ENCODE measurements around the gene ARHGAP21. TPM values are rescaled to one million over a fixed set of nuclear protein-coding genes. Genes with fewer than 3 reads are reported as not detected.

The ARHGAP21 gene
- polyA plus RNA-seq, 1 donor from 2014 or later, result 138 TPM

DNA sequence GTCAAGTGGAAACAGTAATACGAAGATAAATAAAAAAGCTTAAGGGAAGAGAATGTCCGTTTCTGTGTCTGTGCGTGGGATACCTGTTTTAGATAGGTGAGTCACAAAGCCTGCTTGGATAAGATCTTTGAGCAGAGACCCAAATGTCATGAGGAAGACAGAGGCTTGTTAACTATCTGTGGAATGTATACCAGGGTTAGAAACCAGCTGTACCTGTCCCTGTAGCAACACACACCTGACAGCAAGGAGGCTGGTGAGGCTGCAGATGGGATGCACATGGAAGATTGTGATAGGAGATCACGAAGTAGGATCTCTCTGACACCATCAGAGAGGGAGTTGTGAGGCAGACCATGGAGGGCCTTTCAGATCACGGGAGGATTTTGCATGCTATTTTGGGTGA, 105.3 kb downstream of the ARHGAP21 start:
- no peak overlapping the region for H2AFZ ChIP-seq (ENCODE audit: low read depth, low read length)
- H3K9me2 ChIP-seq (ENCODE audit: insufficient read depth, low read length), result no peaks in the 10 kb centered on the region
- no peaks in the 10 kb centered on the region for H4K20me1 ChIP-seq (ENCODE audit: insufficient read depth)
- H3K9me3 ChIP-seq (ENCODE audit: low read length), result no peaks in the 10 kb centered on the region
- TF ChIP-seq POLR2AphosphoS5 (IDR thresholded peaks at IDR 0.05) (no peak), TAF1 (IDR thresholded peaks at IDR 0.05; ENCODE audit: low read depth) (no peak), RAD21 (conservative IDR thresholded peaks at IDR 0.05) (no peak), EP300 (conservative IDR thresholded peaks at IDR 0.05; ENCODE audit: poor library complexity, severe bottlenecking) (no peak), EZH2 (IDR thresholded peaks at IDR 0.05; ENCODE audit: borderline replicate concordance, insufficient read depth, low read length, poor library complexity, severe bottlenecking) (no peak)
- no peak overlapping the region for H3K27ac ChIP-seq (ENCODE audit: low read length)
- H3K4me2 ChIP-seq (ENCODE audit: low read length), result no peak overlapping the region
- peaks cover 4% of the 10 kb centered on the region for H3F3A ChIP-seq (ENCODE audit: insufficient read depth, low read length, poor library complexity, severe bottlenecking)
- peaks cover 8% of the 10 kb centered on the region for H3K79me2 ChIP-seq (replicated peaks; ENCODE audit: insufficient read depth, low read length)
- H3K27me3 ChIP-seq (ENCODE audit: insufficient read depth, low read depth, low read length), result no peaks in the 10 kb centered on the region
- no peak overlapping the region for H3K9ac ChIP-seq (ENCODE audit: low read length)
- peaks cover 6% of the 10 kb centered on the region for H3K36me3 ChIP-seq (ENCODE audit: insufficient read depth, low read length)
- peak overlapping the region; percentile 46 for H3K4me3 ChIP-seq (ENCODE audit: low read length)

DNA sequence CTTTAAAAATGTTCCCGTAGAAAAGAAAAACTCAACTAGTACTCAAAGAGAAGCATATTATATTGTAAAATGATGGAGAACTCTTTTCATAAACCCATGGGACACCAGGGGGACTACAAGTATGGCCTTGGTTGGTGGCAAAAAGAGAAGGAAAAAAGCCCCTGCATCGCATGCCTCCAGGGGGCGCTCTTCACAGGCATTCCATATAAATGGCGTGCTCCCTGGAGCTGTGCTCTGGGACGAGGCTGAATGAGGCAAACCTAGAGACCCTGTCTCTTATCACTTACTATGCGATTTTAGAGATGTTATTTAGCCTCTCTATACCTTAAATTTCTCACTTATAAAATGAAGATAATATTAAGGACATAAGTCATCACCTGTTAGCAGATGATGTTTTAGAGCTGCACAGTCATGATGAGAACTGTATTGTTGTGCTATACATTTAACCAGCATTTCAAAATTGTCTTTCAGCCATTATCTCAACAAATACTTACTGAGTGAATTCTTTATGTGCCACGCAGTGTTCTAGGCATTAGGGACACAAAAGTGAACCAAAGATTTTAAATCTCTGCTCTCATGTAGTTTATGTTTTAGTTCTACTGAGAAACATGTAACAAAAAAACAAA, 105.8 kb downstream of the ARHGAP21 start:
- no peaks in the 10 kb centered on the region for H3K9me3 ChIP-seq (ENCODE audit: low read length)
- H3K9ac ChIP-seq (ENCODE audit: low read length), result no peak overlapping the region
- no peaks in the 10 kb centered on the region for H3K27me3 ChIP-seq (ENCODE audit: insufficient read depth, low read depth, low read length)
- H3K79me2 ChIP-seq (replicated peaks; ENCODE audit: insufficient read depth, low read length), result peaks cover 8% of the 10 kb centered on the region
- no peaks in the 10 kb centered on the region for H3K9me2 ChIP-seq (ENCODE audit: insufficient read depth, low read length)
- TF ChIP-seq, protein P1, sequence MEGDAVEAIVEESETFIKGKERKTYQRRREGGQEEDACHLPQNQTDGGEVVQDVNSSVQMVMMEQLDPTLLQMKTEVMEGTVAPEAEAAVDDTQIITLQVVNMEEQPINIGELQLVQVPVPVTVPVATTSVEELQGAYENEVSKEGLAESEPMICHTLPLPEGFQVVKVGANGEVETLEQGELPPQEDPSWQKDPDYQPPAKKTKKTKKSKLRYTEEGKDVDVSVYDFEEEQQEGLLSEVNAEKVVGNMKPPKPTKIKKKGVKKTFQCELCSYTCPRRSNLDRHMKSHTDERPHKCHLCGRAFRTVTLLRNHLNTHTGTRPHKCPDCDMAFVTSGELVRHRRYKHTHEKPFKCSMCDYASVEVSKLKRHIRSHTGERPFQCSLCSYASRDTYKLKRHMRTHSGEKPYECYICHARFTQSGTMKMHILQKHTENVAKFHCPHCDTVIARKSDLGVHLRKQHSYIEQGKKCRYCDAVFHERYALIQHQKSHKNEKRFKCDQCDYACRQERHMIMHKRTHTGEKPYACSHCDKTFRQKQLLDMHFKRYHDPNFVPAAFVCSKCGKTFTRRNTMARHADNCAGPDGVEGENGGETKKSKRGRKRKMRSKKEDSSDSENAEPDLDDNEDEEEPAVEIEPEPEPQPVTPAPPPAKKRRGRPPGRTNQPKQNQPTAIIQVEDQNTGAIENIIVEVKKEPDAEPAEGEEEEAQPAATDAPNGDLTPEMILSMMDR (IDR thresholded peaks at IDR 0.05; ENCODE audit: poor library complexity, severe bottlenecking), result peak; percentile 56
- TF ChIP-seq RAD21 (conservative IDR thresholded peaks at IDR 0.05) (peak; percentile 23), POLR2AphosphoS5 (IDR thresholded peaks at IDR 0.05) (no peak), SMC3 (conservative IDR thresholded peaks at IDR 0.05; ENCODE audit: poor library complexity) (peak; percentile 41), EZH2 (IDR thresholded peaks at IDR 0.05; ENCODE audit: borderline replicate concordance, insufficient read depth, low read length, poor library complexity, severe bottlenecking) (no peak), MXI1 (conservative IDR thresholded peaks at IDR 0.05; ENCODE audit: poor library complexity, severe bottlenecking) (no peak)
- TF ChIP-seq, protein P2, sequence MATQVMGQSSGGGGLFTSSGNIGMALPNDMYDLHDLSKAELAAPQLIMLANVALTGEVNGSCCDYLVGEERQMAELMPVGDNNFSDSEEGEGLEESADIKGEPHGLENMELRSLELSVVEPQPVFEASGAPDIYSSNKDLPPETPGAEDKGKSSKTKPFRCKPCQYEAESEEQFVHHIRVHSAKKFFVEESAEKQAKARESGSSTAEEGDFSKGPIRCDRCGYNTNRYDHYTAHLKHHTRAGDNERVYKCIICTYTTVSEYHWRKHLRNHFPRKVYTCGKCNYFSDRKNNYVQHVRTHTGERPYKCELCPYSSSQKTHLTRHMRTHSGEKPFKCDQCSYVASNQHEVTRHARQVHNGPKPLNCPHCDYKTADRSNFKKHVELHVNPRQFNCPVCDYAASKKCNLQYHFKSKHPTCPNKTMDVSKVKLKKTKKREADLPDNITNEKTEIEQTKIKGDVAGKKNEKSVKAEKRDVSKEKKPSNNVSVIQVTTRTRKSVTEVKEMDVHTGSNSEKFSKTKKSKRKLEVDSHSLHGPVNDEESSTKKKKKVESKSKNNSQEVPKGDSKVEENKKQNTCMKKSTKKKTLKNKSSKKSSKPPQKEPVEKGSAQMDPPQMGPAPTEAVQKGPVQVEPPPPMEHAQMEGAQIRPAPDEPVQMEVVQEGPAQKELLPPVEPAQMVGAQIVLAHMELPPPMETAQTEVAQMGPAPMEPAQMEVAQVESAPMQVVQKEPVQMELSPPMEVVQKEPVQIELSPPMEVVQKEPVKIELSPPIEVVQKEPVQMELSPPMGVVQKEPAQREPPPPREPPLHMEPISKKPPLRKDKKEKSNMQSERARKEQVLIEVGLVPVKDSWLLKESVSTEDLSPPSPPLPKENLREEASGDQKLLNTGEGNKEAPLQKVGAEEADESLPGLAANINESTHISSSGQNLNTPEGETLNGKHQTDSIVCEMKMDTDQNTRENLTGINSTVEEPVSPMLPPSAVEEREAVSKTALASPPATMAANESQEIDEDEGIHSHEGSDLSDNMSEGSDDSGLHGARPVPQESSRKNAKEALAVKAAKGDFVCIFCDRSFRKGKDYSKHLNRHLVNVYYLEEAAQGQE (IDR thresholded peaks at IDR 0.05; ENCODE audit: borderline replicate concordance), result no peak
- no peak overlapping the region for H2AFZ ChIP-seq (ENCODE audit: low read depth, low read length)
- peak overlapping the region; percentile 46 for H3K4me3 ChIP-seq (ENCODE audit: low read length)
- H3F3A ChIP-seq (ENCODE audit: insufficient read depth, low read length, poor library complexity, severe bottlenecking), result peaks cover 4% of the 10 kb centered on the region
- no peaks in the 10 kb centered on the region for H4K20me1 ChIP-seq (ENCODE audit: insufficient read depth)
- peaks cover 6% of the 10 kb centered on the region for H3K36me3 ChIP-seq (ENCODE audit: insufficient read depth, low read length)
- H3K4me2 ChIP-seq (ENCODE audit: low read length), result no peak overlapping the region
- no peak overlapping the region for H3K27ac ChIP-seq (ENCODE audit: low read length)

Data from neural cell (in vitro differentiated cells).